ENCODE data around the gene STYXL1. TPM values are rescaled to one million over a fixed set of nuclear protein-coding genes. Genes with fewer than 3 reads are reported as not detected.
"Not testable (repeated sequence)": the region's sequence is repeated elsewhere in the genome, so short reads cannot be mapped to it uniquely, and the experiment has no call there.

Gene STYXL1
- total RNA-seq, 8 experiments from 2014 or later: 33.3 to 63.4 (median 42.4) TPM

GRCh38 chr7:76060842-76061241 lies 13.0 kb upstream of the STYXL1 start:
- Histone ChIP-seq H3K4me3 (no peak overlapping the region), H3K27ac (no peak overlapping the region), H3K4me1 (replicated peaks in 1 of 2) (no peaks in the 10 kb centered on the region)
- WGBS, 10 experiments: 35 to 100% (median 86%) methylated on average over 1 to 4 of the region's 6 CpGs; no CpG with 5 or more reads in 6 of the 10 experiments
- in situ Hi-C loops (cut with MboI; ENCODE audit: low pct_unique_long_range_greater_than_20kb in 2 of 9, low sequenced_read_pairs in 9 of 9, unreplicated experiment in 9 of 9): no loop called here
- ATAC-seq (replicated peaks in 6 of 8): peak in 2 of 8 experiments; percentile 48 to 54

GRCh38 chr7:76058745-76059144 lies 10.9 kb upstream of the STYXL1 start:
- ATAC-seq (replicated peaks in 6 of 8); H3K4me1 ChIP-seq (replicated peaks in 1 of 2); in situ Hi-C loops (cut with MboI; ENCODE audit: low pct_unique_long_range_greater_than_20kb in 2 of 9, low sequenced_read_pairs in 9 of 9, unreplicated experiment in 9 of 9); H3K27ac ChIP-seq; H3K4me3 ChIP-seq: not testable (repeated sequence)
- WGBS, 10 experiments: 90 to 100% (median 100%) methylated on average over 1 to 4 of the region's 7 CpGs; no CpG with 5 or more reads in 3 of the 10 experiments

- 60 to 100% (median 93%) methylated on average over 1 to 9 of the region's 11 CpGs; no CpG with 5 or more reads in 5 of the 10 experiments for WGBS, 10 experiments
- Histone ChIP-seq H3K27ac (no peak overlapping the region), H3K4me1 (replicated peaks in 1 of 2) (no peaks in the 10 kb centered on the region), H3K4me3 (no peak overlapping the region)
- no peak for ATAC-seq (replicated peaks in 6 of 8)
- in situ Hi-C loops (cut with MboI; ENCODE audit: low pct_unique_long_range_greater_than_20kb in 2 of 9, low sequenced_read_pairs in 9 of 9, unreplicated experiment in 9 of 9): no loop called here
Observed at GRCh38 chr7:76057813-76058145, 10.0 kb upstream of the STYXL1 start.

- WGBS, 10 experiments: 83 to 100% (median 95%) methylated on average over 1 to 14 of the region's 18 CpGs; no CpG with 5 or more reads in 4 of the 10 experiments
- Histone ChIP-seq H3K27ac (no peak overlapping the region), H3K4me3 (no peak overlapping the region), H3K4me1 (replicated peaks in 1 of 2) (no peaks in the 10 kb centered on the region)
- in situ Hi-C loops (cut with MboI; ENCODE audit: low pct_unique_long_range_greater_than_20kb in 2 of 9, low sequenced_read_pairs in 9 of 9, unreplicated experiment in 9 of 9): no loop called here
- ATAC-seq (replicated peaks in 6 of 8): no peak
Observed at GRCh38 chr7:76057103-76057812, 9.5 kb upstream of the STYXL1 start.

- in situ Hi-C loops (cut with MboI; ENCODE audit: low pct_unique_long_range_greater_than_20kb in 2 of 9, low sequenced_read_pairs in 9 of 9, unreplicated experiment in 9 of 9): no loop called here
- H3K4me3 ChIP-seq: no peak overlapping the region
- no peak for ATAC-seq (replicated peaks in 6 of 8)
- H3K4me1 ChIP-seq (replicated peaks in 1 of 2): no peaks in the 10 kb centered on the region
- 79 to 100% (median 88%) methylated on average over 3 to 7 of the region's 7 CpGs for WGBS, 10 experiments
- H3K27ac ChIP-seq: no peak overlapping the region
Observed at GRCh38 chr7:76056241-76056640, 8.4 kb upstream of the STYXL1 start.

- in situ Hi-C loops (cut with MboI; ENCODE audit: low pct_unique_long_range_greater_than_20kb in 2 of 9, low sequenced_read_pairs in 9 of 9, unreplicated experiment in 9 of 9): no loop called here
- ATAC-seq (replicated peaks in 6 of 8): peak in 7 of 8 experiments; percentile 32 to 77 (median 50)
- 20 to 93% (median 63%) methylated on average over 1 to 16 of the region's 18 CpGs; no CpG with 5 or more reads in 4 of the 10 experiments for WGBS, 10 experiments
- H3K27ac ChIP-seq: no peak overlapping the region
- H3K4me3 ChIP-seq: no peak overlapping the region
- H3K4me1 ChIP-seq (replicated peaks in 1 of 2): peaks cover 0 to under 1% of the 10 kb centered on the region in 2 donors
Observed at GRCh38 chr7:76054123-76055120, 6.6 kb upstream of the STYXL1 start.

- 65 to 83% (median 76%) methylated on average over 1 to 4 of the region's 6 CpGs; no CpG with 5 or more reads in 1 of the 10 experiments for WGBS, 10 experiments
- Histone ChIP-seq H3K4me3 (no peak overlapping the region), H3K4me1 (replicated peaks in 1 of 2) (peaks cover 4 to 6% of the 10 kb centered on the region in 2 donors), H3K27ac (no peak overlapping the region)
- no peak for ATAC-seq (replicated peaks in 6 of 8)
- in situ Hi-C loops (cut with MboI; ENCODE audit: low pct_unique_long_range_greater_than_20kb in 2 of 9, low sequenced_read_pairs in 9 of 9, unreplicated experiment in 9 of 9): no loop called here
Observed at GRCh38 chr7:76053461-76053860, 5.7 kb upstream of the STYXL1 start.

- in situ Hi-C loops (cut with MboI; ENCODE audit: low pct_unique_long_range_greater_than_20kb in 2 of 9, low sequenced_read_pairs in 9 of 9, unreplicated experiment in 9 of 9); H3K27ac ChIP-seq; H3K4me1 ChIP-seq (replicated peaks in 1 of 2); ATAC-seq (replicated peaks in 6 of 8); H3K4me3 ChIP-seq: not testable (repeated sequence)
- 89 to 100% (median 93%) methylated on average over 1 to 7 of the region's 8 CpGs; no CpG with 5 or more reads in 3 of the 10 experiments for WGBS, 10 experiments
Observed at GRCh38 chr7:76052681-76053080, 4.9 kb upstream of the STYXL1 start.

- H3K4me1 ChIP-seq (replicated peaks in 1 of 2): peaks cover 5 to 9% of the 10 kb centered on the region in 2 donors
- no peak overlapping the region for H3K4me3 ChIP-seq
- 79 to 100% (median 100%) methylated on average over 1 to 4 of the region's 4 CpGs; no CpG with 5 or more reads in 2 of the 10 experiments for WGBS, 10 experiments
- H3K27ac ChIP-seq: no peak overlapping the region
- ATAC-seq (replicated peaks in 6 of 8): no peak
- in situ Hi-C loops (cut with MboI; ENCODE audit: low pct_unique_long_range_greater_than_20kb in 2 of 9, low sequenced_read_pairs in 9 of 9, unreplicated experiment in 9 of 9): no loop called here
Observed at GRCh38 chr7:76051840-76052239, 4.0 kb upstream of the STYXL1 start.

GRCh38 chr7:76050545-76050944 lies 2.7 kb upstream of the STYXL1 start:
- H3K4me1 ChIP-seq (replicated peaks in 1 of 2): peaks cover 8 to 13% of the 10 kb centered on the region in 2 donors
- no peak overlapping the region for H3K4me3 ChIP-seq
- 80 to 100% (median 95%) methylated on average over 2 to 5 of the region's 5 CpGs; no CpG with 5 or more reads in 4 of the 10 experiments for WGBS, 10 experiments
- no peak for ATAC-seq (replicated peaks in 6 of 8)
- no peak overlapping the region for H3K27ac ChIP-seq
- in situ Hi-C loops (cut with MboI; ENCODE audit: low pct_unique_long_range_greater_than_20kb in 2 of 9, low sequenced_read_pairs in 9 of 9, unreplicated experiment in 9 of 9): no loop called here

GRCh38 chr7:76049295-76049694 lies 1.5 kb upstream of the STYXL1 start:
- in situ Hi-C loops (cut with MboI; ENCODE audit: low pct_unique_long_range_greater_than_20kb in 2 of 9, low sequenced_read_pairs in 9 of 9, unreplicated experiment in 9 of 9): no loop called here
- no peak for ATAC-seq (replicated peaks in 6 of 8)
- Histone ChIP-seq H3K4me3 (peak overlapping the region in 4 of 5 donors; percentile 76 to 99 (median 90)), H3K4me1 (replicated peaks in 1 of 2) (peaks cover 8 to 13% of the 10 kb centered on the region in 2 donors), H3K27ac (peak overlapping the region in 1 of 2 donors; percentile 97)
- WGBS, 10 experiments: 79 to 100% (median 94%) methylated on average over 1 to 6 of the region's 6 CpGs; no CpG with 5 or more reads in 2 of the 10 experiments

GRCh38 chr7:76048668-76048988 lies 828 bp upstream of the STYXL1 start:
- ATAC-seq (replicated peaks in 6 of 8): peak in 2 of 8 experiments; percentile 0
- WGBS, 10 experiments: 0 to 5% (median 0%) methylated on average over 1 to 5 of the region's 9 CpGs
- in situ Hi-C loops (cut with MboI; ENCODE audit: low pct_unique_long_range_greater_than_20kb in 2 of 9, low sequenced_read_pairs in 9 of 9, unreplicated experiment in 9 of 9): no loop called here
- Histone ChIP-seq H3K27ac (peak overlapping the region; percentile 96 to 97), H3K4me1 (replicated peaks in 1 of 2) (peaks cover 8 to 13% of the 10 kb centered on the region in 2 donors), H3K4me3 (peak overlapping the region; percentile 76 to 99 (median 92))

- peak in 2 of 8 experiments; percentile 5 to 7 for ATAC-seq (replicated peaks in 6 of 8)
- peaks cover 8 to 13% of the 10 kb centered on the region in 2 donors for H3K4me1 ChIP-seq (replicated peaks in 1 of 2)
- in situ Hi-C loops (cut with MboI; ENCODE audit: low pct_unique_long_range_greater_than_20kb in 2 of 9, low sequenced_read_pairs in 9 of 9, unreplicated experiment in 9 of 9): no loop called here
- H3K27ac ChIP-seq: peak overlapping the region; percentile 96 to 97
- peak overlapping the region; percentile 76 to 99 (median 92) for H3K4me3 ChIP-seq
- WGBS, 10 experiments: 0 to 23% (median 8%) methylated on average over 1 to 8 of the region's 21 CpGs; no CpG with 5 or more reads in 5 of the 10 experiments
Observed at GRCh38 chr7:76047305-76047810, 442 bp downstream of the STYXL1 start.
